Neural progenitor cell (in vitro differentiated cells): ENCODE results near the gene TNNC2.

Experiments used
- EZH2 ChIP-seq: fragments of 200-600 bp; sonication (generic); IDR thresholded peaks from 2 replicates; pipeline ENCODE4 v1.6.1; 2017; ENCODE audit warnings: antibody characterized with exemption, mild to moderate bottlenecking, moderate library complexity
- EZH2phosphoT487 ChIP-seq: fragments of 200-600 bp; sonication (generic); IDR thresholded peaks from 2 replicates; pipeline ENCODE4 v1.6.1; 2017; ENCODE audit warnings: antibody characterized with exemption
- TF ChIP-seq, protein P1 (sequence below): fragments of 200-600 bp; sonication (generic); IDR thresholded peaks from 2 replicates; pipeline ENCODE4 v1.5.1; 2017; ENCODE audit warnings: antibody characterized with exemption, mild to moderate bottlenecking

DNA sequence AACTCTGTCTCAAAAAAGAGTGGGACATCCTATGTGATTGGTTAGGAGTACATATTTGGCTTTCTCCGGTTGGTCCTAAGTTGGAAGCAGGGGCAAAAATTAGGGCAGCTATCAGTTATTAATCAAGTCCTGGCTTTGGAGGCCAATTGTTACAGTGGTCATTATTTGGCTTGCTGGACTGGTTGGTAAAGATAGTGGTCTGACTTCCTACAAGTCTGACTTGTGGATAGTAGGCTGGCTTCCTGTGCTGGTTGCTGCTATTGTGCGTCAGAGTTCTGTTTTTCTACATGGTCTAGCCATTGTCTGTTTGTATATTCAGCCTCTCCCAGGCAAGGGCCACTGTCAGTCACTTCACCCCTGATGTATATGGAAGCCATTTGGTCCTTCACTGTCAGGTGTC, 23.1 kb upstream of the TNNC2 start:
- TF ChIP-seq, protein P1, sequence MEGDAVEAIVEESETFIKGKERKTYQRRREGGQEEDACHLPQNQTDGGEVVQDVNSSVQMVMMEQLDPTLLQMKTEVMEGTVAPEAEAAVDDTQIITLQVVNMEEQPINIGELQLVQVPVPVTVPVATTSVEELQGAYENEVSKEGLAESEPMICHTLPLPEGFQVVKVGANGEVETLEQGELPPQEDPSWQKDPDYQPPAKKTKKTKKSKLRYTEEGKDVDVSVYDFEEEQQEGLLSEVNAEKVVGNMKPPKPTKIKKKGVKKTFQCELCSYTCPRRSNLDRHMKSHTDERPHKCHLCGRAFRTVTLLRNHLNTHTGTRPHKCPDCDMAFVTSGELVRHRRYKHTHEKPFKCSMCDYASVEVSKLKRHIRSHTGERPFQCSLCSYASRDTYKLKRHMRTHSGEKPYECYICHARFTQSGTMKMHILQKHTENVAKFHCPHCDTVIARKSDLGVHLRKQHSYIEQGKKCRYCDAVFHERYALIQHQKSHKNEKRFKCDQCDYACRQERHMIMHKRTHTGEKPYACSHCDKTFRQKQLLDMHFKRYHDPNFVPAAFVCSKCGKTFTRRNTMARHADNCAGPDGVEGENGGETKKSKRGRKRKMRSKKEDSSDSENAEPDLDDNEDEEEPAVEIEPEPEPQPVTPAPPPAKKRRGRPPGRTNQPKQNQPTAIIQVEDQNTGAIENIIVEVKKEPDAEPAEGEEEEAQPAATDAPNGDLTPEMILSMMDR = no peak
- TF ChIP-seq EZH2 = no peak
- no peak for TF ChIP-seq EZH2phosphoT487
